HFFc6 (cell line): ENCODE results near the gene MBD3L4. TPM values are rescaled to one million over a fixed set of nuclear protein-coding genes. Genes with fewer than 3 reads are reported as not detected.

Experiments
- DNase-seq: peaks from one replicate; pipeline ENCODE4 v3.0.0-alpha.2; 2018
- H3K27ac Mint-ChIP-seq: 2 replicates; pipeline ENCODE4 v1.8.0; 2020; ENCODE audit warnings: mild to moderate bottlenecking, mixed read lengths
- H3K27me3 Mint-ChIP-seq: 2 replicates; pipeline ENCODE4 v1.8.0; 2021; ENCODE audit warnings: mild to moderate bottlenecking, moderate library complexity, mixed read lengths; ENCODE audit not compliant: insufficient read depth
- H3K36me3 Mint-ChIP-seq: 2 replicates; pipeline ENCODE4 v1.8.0; 2021; ENCODE audit warnings: low read depth, mixed read lengths
- H3K4me1 Mint-ChIP-seq: 2 replicates; pipeline ENCODE4 v1.8.0; 2020; ENCODE audit warnings: low read depth, mixed read lengths
- H3K4me3 Mint-ChIP-seq: 2 replicates; pipeline ENCODE4 v1.8.0; 2020; ENCODE audit warnings: mild to moderate bottlenecking, moderate library complexity, mixed read lengths
- H3K9me3 Mint-ChIP-seq: 2 replicates; pipeline ENCODE4 v1.8.0; 2020; ENCODE audit warnings: mild to moderate bottlenecking, mixed read lengths
- total RNA-seq, 6 experiments: library from RNA; stranded (reverse); fragmentation: NEBNext Ultra II Directional; extraction: Animal tissue kit (Norgen Biotek cat#: 25700); gene quantifications; 2 replicates in 1 of 6; 3 replicates in 5 of 6; pipeline ENCODE4 v1.2.3, GENCODE V29; 2021
- TF ChIP-seq, protein P1 (sequence below): fragments of 200-600 bp; sonication (generic); IDR thresholded peaks from 2 replicates; pipeline ENCODE4 v1.5.0; 2021; ENCODE audit warnings: antibody characterized with exemption, mild to moderate bottlenecking

MBD3L4 gene
- total RNA-seq, 6 experiments from 2014 or later: not detected

DNA sequence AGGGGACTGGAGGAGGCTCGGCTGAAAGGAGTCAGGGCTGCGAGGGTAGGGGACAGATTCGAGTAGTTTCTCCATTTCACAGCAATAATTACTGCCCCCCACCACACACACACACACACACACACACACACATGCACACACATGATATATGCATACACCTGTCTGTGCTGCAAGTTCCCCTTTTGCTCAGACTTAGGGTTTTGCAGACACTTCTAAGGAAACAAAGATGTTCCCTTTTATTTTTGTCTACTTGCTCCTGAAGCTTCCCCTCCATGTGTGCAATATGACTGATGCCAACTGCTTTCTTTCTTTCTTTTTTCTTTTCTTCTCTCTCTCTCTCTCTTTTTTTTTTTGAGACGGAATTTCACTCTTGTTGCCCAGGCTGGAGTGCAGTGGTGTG, 32.1 kb downstream of the MBD3L4 start:
- H3K4me1 Mint-ChIP-seq: no peaks in the 10 kb centered on the region
- DNase-seq: no peak
- H3K4me3 Mint-ChIP-seq: no peak overlapping the region
- H3K27ac Mint-ChIP-seq: no peak overlapping the region
- H3K9me3 Mint-ChIP-seq: peaks cover 17% of the 10 kb centered on the region
- peaks cover 6% of the 10 kb centered on the region for H3K27me3 Mint-ChIP-seq
- H3K36me3 Mint-ChIP-seq: peaks cover 10% of the 10 kb centered on the region
- TF ChIP-seq, protein P1, sequence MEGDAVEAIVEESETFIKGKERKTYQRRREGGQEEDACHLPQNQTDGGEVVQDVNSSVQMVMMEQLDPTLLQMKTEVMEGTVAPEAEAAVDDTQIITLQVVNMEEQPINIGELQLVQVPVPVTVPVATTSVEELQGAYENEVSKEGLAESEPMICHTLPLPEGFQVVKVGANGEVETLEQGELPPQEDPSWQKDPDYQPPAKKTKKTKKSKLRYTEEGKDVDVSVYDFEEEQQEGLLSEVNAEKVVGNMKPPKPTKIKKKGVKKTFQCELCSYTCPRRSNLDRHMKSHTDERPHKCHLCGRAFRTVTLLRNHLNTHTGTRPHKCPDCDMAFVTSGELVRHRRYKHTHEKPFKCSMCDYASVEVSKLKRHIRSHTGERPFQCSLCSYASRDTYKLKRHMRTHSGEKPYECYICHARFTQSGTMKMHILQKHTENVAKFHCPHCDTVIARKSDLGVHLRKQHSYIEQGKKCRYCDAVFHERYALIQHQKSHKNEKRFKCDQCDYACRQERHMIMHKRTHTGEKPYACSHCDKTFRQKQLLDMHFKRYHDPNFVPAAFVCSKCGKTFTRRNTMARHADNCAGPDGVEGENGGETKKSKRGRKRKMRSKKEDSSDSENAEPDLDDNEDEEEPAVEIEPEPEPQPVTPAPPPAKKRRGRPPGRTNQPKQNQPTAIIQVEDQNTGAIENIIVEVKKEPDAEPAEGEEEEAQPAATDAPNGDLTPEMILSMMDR: no peak

DNA sequence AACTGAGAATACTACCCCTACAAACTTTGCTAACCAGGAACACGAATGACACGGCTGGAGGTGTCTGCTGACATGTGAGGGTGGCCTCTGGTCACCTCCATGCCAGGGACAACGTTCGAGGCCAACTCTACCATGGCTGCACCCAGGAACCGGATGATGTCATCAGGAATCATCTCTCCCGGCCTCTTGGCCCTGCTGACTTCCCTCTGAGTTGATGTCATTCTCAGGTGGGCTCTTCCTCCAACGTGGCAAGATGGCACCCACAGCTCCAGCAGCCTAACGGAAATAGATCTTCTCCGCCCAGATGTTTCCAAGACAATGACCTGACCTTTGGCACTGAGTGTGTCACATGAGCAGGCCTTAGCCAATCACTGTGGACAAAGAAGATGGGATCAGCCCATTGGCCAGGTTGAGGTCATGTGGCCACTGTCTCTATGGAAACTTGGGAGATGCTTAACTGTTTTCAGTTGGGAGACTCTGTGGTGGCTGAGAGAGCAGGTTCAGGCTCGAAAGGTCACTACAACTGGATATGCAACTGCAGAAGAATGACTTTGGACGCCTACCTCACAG, 33.8 kb downstream of the MBD3L4 start:
- DNase-seq: no peak
- H3K36me3 Mint-ChIP-seq: peaks cover 8% of the 10 kb centered on the region
- no peak overlapping the region for H3K4me3 Mint-ChIP-seq
- no peak overlapping the region for H3K27ac Mint-ChIP-seq
- H3K9me3 Mint-ChIP-seq: peaks cover 19% of the 10 kb centered on the region
- TF ChIP-seq, protein P1: no peak
- H3K27me3 Mint-ChIP-seq: peaks cover 5% of the 10 kb centered on the region; the same call in 1 of the 2 replicates
- H3K4me1 Mint-ChIP-seq: no peaks in the 10 kb centered on the region

DNA sequence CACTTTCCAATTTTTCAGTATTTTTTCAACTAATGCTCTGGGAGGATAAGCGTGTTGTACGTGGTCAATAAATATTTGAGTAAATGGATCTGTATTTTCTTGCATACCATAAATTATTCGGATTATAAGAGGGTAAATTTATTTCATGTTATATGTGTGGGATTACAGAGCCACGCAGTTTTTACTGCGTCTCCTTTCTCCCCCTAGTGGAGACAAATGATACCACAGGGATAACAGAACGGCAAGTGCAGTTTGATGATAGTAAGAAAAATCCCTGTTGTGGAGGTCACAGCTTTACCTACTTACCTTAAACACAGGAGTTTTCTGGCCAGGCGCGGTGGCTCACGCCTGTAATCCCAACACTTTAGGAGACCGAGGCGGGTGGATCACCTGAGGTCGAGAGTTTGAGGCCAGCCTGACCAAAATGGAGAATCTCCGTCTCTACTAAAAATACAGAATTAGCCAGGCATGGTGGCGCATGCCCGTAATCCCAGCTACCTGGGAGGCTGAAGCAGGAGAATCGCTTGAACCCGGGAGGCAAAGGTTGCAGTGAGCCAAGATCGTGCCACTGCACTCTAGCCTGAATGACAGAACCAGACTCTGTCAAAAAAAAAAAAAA, 35.6 kb downstream of the MBD3L4 start:
- H3K4me3 Mint-ChIP-seq: no peak overlapping the region
- peaks cover 12% of the 10 kb centered on the region for H3K9me3 Mint-ChIP-seq
- no peak overlapping the region for H3K27ac Mint-ChIP-seq
- TF ChIP-seq, protein P1: peak; percentile 77
- peak; percentile 26 for DNase-seq
- H3K4me1 Mint-ChIP-seq: no peaks in the 10 kb centered on the region
- peaks cover 3% of the 10 kb centered on the region; the same call in 1 of the 2 replicates for H3K27me3 Mint-ChIP-seq
- peaks cover 5% of the 10 kb centered on the region; the same call in 1 of the 2 replicates for H3K36me3 Mint-ChIP-seq

DNA sequence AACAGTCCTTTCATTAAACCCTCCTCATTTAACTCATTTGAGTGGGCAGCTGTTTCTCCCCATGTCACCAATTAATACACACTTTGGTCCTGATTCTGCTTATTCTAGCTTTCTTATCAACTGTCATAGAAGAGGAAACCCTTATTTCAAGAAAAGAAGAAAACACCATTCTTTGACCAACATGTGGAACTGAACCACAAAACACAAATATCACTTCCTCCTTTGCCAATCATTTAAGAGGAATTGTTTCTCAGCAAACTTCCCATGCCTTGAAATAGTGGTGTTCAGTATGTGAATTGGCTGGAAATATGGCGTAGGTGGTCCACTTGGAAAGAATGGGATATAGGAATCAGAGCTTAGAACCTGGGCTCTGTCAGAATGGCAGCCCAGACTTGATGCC, 39.2 kb downstream of the MBD3L4 start:
- Mint-ChIP-seq H3K4me1 (no peaks in the 10 kb centered on the region), H3K9me3 (peaks cover 23% of the 10 kb centered on the region), H3K27me3 (peaks cover 3% of the 10 kb centered on the region; the same call in 1 of the 2 replicates), H3K36me3 (no peaks in the 10 kb centered on the region; the same call in 1 of the 2 replicates), H3K4me3 (no peak overlapping the region), H3K27ac (no peak overlapping the region)
- TF ChIP-seq, protein P1: no peak
- DNase-seq: no peak

DNA sequence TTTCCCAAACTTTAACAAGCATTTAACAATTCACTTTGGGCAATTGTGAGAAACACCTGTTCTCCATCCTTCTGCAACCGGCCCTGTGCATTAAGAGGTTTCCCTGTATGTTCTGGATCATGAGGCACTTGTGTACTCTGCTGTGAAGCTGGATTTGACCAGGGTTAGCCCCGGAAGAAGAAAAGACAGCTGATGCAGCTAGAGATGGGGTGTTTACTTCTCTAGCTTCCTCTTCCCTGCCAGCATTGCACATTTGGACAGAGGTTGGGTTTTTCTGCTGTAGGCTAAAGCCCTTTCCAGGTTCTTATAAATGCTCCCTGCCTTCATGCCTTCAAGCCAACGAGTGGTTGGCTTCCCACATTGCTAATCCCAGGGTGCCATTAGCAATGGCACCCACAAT, 39.6 kb downstream of the MBD3L4 start:
- H3K27ac Mint-ChIP-seq: no peak overlapping the region
- peaks cover 28% of the 10 kb centered on the region for H3K9me3 Mint-ChIP-seq
- H3K4me1 Mint-ChIP-seq: no peaks in the 10 kb centered on the region
- TF ChIP-seq, protein P1: no peak
- peaks cover 3% of the 10 kb centered on the region; the same call in 1 of the 2 replicates for H3K27me3 Mint-ChIP-seq
- H3K4me3 Mint-ChIP-seq: no peak overlapping the region
- no peak for DNase-seq
- H3K36me3 Mint-ChIP-seq: peaks cover under 1% of the 10 kb centered on the region; the same call in 1 of the 2 replicates
